K562 (cell line): ENCODE results near the gene PYGO2. TPM values are rescaled to one million over a fixed set of nuclear protein-coding genes. Genes with fewer than 3 reads are reported as not detected.

Experiments used
- EP400 ChIP-seq: fragments of 450-650 bp; IDR thresholded peaks from 2 replicates; pipeline ENCODE4 v1.6.1; 2017; ENCODE audit warnings: antibody characterized with exemption, mild to moderate bottlenecking, moderate library complexity
- EWSR1 ChIP-seq: fragments of 450-650 bp; IDR thresholded peaks from 2 replicates; pipeline ENCODE4 v1.6.1; 2018; ENCODE audit warnings: borderline replicate concordance, mild to moderate bottlenecking, low read depth, moderate library complexity; ENCODE audit not compliant: partially characterized antibody
- POLR2A ChIP-seq: fragments of 450-650 bp; conservative IDR thresholded peaks from 2 replicates; pipeline ENCODE4 v1.6.1; 2016
- SRF ChIP-seq, 2 experiments: fragments of 250-450, 450-650 bp in 1 of 2; sonication (Bioruptor Pico) in 1 of 2; sonication (generic) in 1 of 2; formaldehyde crosslinking; IDR thresholded peaks; 2 replicates each; pipeline versions ENCODE4 v1.5.0 to v1.5.1; 2020 to 2022; ENCODE audit warnings: mild to moderate bottlenecking in 1 of 2, missing genetic modification reagents in 1 of 2
- ZNF146 ChIP-seq: IDR thresholded peaks from one replicate; pipeline ENCODE4 v1.6.1; 2018; ENCODE audit warnings: missing compliant biosample characterization; ENCODE audit not compliant: unreplicated experiment
- ZNF3 ChIP-seq: fragments of 250-450 bp; sonication (Bioruptor Pico); IDR thresholded peaks from 2 replicates; pipeline ENCODE4 v1.5.0; 2021; ENCODE audit warnings: mild to moderate bottlenecking, moderate library complexity
- ZNF408 ChIP-seq: fragments of 250-450 bp; sonication (Bioruptor Pico); IDR thresholded peaks from 2 replicates; pipeline ENCODE4 v1.4.0; 2020; ENCODE audit warnings: low read depth, mild to moderate bottlenecking, moderate library complexity
- ZNF76 ChIP-seq: fragments of 250-450 bp; sonication (Bioruptor Pico); IDR thresholded peaks from 2 replicates; pipeline ENCODE4 v1.4.0; 2020; ENCODE audit warnings: mild to moderate bottlenecking, moderate library complexity, borderline replicate concordance
- ZNF766 ChIP-seq: fragments of 200-800 bp; sonication (Bioruptor generic); conservative IDR thresholded peaks from 2 replicates; pipeline ENCODE4 v1.6.1; 2016; ENCODE audit warnings: missing genetic modification characterization, missing compliant biosample characterization
- polyA plus RNA-seq, 8 experiments: library from polyadenylated mRNA; depleted of rRNA in 4 of 8; stranded (reverse) in 5 of 8; unstranded in 3 of 8; fragments of >200 nt; fragmentation: Nextera tagmentation in 2 of 8; fragmentation: Illumina TruSeq in 1 of 8; extraction: Ambion mirVana in 2 of 8; extraction: Trizol in 1 of 8; gene quantifications; 2 replicates each; pipeline versions ENCODE4 v1.2.1 to v1.2.3, GENCODE V29; 2011 to 2014; ENCODE audit warnings: inconsistent platforms in 1 of 8, missing spikeins in 1 of 8
- total RNA-seq, 7 experiments: library from RNA; depleted of rRNA in 6 of 7; stranded (reverse); fragments of >200 nt in 6 of 7; fragmentation: Illumina TruSeq in 2 of 7; extraction: Trizol in 2 of 7; gene quantifications; 2 replicates each; pipeline versions ENCODE4 v1.2.1 to v1.2.3, GENCODE V29; 2011 to 2021; ENCODE audit warnings: low replicate concordance in 1 of 7
- TF ChIP-seq, protein P1 (sequence below), 2 experiments: IDR thresholded peaks in 1 of 2; conservative IDR thresholded peaks in 1 of 2; 2 replicates each; pipeline ENCODE4 v1.6.1; 2016; ENCODE audit warnings: low read depth in 2 of 2, mild to moderate bottlenecking in 1 of 2, missing compliant biosample characterization in 1 of 2, missing genetic modification characterization in 1 of 2, moderate library complexity in 1 of 2
- TF ChIP-seq, protein P2 (sequence below): fragments of 450-650 bp; IDR thresholded peaks from 2 replicates; pipeline ENCODE4 v1.6.1; 2016; ENCODE audit warnings: mild to moderate bottlenecking, moderate library complexity

Gene PYGO2
- total and polyA plus RNA-seq, 9 of the 15 experiments (the other 6 are each of a cell fraction or from before 2014, with no cell fraction given), result 8.3 to 36.2 (median 18.2) TPM

DNA sequence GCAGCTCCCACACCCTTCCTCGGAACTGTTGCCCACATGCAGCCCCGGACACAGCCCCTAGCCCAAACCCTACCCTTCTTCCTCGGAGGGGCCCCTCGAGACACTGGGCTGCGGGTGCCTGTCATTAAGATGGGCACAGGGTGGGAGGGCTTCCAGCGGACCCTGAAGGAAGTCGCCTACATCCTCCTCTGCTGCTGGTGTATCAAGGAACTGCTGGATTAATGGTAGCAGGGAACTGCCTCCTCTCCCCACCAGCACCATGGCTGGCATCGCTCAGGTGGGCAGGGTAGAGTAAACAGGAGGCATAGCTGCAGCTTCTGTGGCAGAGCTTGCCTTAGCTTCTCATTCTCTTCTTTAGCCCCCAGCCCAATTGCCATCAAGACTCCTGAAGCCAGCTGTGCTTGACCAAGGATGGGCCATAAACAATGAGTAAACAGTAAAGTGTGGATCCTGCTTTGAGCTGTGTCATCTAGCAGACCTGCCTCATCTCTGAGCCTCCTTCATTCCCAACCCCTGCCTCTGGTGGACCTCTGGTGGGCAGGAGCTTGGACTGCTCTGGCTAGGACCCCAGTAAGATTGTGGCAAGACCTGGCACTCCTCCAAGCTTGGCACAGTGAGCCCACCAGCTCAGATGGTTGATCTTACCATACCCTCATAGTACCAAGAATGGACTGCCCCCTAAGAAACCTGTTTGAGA, 32.1 kb upstream of the PYGO2 start, which contains the start of gene LENEP (continued):
- TF ChIP-seq, protein P1, sequence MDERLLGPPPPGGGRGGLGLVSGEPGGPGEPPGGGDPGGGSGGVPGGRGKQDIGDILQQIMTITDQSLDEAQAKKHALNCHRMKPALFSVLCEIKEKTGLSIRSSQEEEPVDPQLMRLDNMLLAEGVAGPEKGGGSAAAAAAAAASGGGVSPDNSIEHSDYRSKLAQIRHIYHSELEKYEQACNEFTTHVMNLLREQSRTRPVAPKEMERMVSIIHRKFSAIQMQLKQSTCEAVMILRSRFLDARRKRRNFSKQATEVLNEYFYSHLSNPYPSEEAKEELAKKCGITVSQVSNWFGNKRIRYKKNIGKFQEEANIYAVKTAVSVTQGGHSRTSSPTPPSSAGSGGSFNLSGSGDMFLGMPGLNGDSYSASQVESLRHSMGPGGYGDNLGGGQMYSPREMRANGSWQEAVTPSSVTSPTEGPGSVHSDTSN (CRISPR knock-in tag; IDR thresholded peaks at IDR 0.05; ENCODE audit: low read depth), result no peak
- TF ChIP-seq, protein P1 (tag; conservative IDR thresholded peaks at IDR 0.05; ENCODE audit: low read depth), result no peak
- TF ChIP-seq ZNF146 (CRISPR knock-in tag), result no peak
- TF ChIP-seq EWSR1, result no peak
- no peak for TF ChIP-seq SRF (CRISPR knock-in tag; IDR thresholded peaks at IDR 0.05)
- TF ChIP-seq ZNF76 (CRISPR knock-in tag), result no peak
- TF ChIP-seq EP400, result no peak
- peak; percentile 49; the same call in 1 of the 2 replicates for TF ChIP-seq POLR2A
- 0 out of 2 replicates have a peak, but pooled peaks have one; percentile 8 for TF ChIP-seq ZNF766 (CRISPR knock-in tag)
- TF ChIP-seq, protein P2, sequence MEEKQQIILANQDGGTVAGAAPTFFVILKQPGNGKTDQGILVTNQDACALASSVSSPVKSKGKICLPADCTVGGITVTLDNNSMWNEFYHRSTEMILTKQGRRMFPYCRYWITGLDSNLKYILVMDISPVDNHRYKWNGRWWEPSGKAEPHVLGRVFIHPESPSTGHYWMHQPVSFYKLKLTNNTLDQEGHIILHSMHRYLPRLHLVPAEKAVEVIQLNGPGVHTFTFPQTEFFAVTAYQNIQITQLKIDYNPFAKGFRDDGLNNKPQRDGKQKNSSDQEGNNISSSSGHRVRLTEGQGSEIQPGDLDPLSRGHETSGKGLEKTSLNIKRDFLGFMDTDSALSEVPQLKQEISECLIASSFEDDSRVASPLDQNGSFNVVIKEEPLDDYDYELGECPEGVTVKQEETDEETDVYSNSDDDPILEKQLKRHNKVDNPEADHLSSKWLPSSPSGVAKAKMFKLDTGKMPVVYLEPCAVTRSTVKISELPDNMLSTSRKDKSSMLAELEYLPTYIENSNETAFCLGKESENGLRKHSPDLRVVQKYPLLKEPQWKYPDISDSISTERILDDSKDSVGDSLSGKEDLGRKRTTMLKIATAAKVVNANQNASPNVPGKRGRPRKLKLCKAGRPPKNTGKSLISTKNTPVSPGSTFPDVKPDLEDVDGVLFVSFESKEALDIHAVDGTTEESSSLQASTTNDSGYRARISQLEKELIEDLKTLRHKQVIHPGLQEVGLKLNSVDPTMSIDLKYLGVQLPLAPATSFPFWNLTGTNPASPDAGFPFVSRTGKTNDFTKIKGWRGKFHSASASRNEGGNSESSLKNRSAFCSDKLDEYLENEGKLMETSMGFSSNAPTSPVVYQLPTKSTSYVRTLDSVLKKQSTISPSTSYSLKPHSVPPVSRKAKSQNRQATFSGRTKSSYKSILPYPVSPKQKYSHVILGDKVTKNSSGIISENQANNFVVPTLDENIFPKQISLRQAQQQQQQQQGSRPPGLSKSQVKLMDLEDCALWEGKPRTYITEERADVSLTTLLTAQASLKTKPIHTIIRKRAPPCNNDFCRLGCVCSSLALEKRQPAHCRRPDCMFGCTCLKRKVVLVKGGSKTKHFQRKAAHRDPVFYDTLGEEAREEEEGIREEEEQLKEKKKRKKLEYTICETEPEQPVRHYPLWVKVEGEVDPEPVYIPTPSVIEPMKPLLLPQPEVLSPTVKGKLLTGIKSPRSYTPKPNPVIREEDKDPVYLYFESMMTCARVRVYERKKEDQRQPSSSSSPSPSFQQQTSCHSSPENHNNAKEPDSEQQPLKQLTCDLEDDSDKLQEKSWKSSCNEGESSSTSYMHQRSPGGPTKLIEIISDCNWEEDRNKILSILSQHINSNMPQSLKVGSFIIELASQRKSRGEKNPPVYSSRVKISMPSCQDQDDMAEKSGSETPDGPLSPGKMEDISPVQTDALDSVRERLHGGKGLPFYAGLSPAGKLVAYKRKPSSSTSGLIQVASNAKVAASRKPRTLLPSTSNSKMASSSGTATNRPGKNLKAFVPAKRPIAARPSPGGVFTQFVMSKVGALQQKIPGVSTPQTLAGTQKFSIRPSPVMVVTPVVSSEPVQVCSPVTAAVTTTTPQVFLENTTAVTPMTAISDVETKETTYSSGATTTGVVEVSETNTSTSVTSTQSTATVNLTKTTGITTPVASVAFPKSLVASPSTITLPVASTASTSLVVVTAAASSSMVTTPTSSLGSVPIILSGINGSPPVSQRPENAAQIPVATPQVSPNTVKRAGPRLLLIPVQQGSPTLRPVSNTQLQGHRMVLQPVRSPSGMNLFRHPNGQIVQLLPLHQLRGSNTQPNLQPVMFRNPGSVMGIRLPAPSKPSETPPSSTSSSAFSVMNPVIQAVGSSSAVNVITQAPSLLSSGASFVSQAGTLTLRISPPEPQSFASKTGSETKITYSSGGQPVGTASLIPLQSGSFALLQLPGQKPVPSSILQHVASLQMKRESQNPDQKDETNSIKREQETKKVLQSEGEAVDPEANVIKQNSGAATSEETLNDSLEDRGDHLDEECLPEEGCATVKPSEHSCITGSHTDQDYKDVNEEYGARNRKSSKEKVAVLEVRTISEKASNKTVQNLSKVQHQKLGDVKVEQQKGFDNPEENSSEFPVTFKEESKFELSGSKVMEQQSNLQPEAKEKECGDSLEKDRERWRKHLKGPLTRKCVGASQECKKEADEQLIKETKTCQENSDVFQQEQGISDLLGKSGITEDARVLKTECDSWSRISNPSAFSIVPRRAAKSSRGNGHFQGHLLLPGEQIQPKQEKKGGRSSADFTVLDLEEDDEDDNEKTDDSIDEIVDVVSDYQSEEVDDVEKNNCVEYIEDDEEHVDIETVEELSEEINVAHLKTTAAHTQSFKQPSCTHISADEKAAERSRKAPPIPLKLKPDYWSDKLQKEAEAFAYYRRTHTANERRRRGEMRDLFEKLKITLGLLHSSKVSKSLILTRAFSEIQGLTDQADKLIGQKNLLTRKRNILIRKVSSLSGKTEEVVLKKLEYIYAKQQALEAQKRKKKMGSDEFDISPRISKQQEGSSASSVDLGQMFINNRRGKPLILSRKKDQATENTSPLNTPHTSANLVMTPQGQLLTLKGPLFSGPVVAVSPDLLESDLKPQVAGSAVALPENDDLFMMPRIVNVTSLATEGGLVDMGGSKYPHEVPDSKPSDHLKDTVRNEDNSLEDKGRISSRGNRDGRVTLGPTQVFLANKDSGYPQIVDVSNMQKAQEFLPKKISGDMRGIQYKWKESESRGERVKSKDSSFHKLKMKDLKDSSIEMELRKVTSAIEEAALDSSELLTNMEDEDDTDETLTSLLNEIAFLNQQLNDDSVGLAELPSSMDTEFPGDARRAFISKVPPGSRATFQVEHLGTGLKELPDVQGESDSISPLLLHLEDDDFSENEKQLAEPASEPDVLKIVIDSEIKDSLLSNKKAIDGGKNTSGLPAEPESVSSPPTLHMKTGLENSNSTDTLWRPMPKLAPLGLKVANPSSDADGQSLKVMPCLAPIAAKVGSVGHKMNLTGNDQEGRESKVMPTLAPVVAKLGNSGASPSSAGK, result no peak
- no peak for TF ChIP-seq ZNF3 (CRISPR knock-in tag)
- TF ChIP-seq ZNF408 (CRISPR knock-in tag), result no peak
